Skeletal muscle tissue (tissue), 4 donors: ENCODE measurements around the gene SIPA1L3. TPM values are rescaled to one million over a fixed set of nuclear protein-coding genes. Genes with fewer than 3 reads are reported as not detected.
A peak's percentile ranks its signal among the peaks of the same experiment; 100 is the strongest.

Experiments
- H3K27ac ChIP-seq: one replicate; pipeline ENCODE4 v1.7.0; 2013; ENCODE audit warnings: mild to moderate bottlenecking, low read depth, low read length, inconsistent platforms
- H3K27me3 ChIP-seq, 3 donors: one replicate each; pipeline ENCODE4 v1.7.0; 2013; ENCODE audit warnings: low read length in 3 of 3; ENCODE audit not compliant: control insufficient read depth in 3 of 3, insufficient read depth in 3 of 3
- H3K36me3 ChIP-seq, 3 donors: one replicate each; pipeline ENCODE4 v1.7.0; 2013; ENCODE audit warnings: low read length in 3 of 3; ENCODE audit not compliant: control insufficient read depth in 3 of 3, insufficient read depth in 3 of 3
- H3K4me1 ChIP-seq, 3 donors: one replicate each; pipeline ENCODE4 v1.7.0; 2013; ENCODE audit warnings: low read length in 3 of 3, mild to moderate bottlenecking in 3 of 3; ENCODE audit not compliant: control insufficient read depth in 3 of 3, insufficient read depth in 3 of 3
- H3K4me3 ChIP-seq, 3 donors: one replicate each; pipeline ENCODE4 v1.7.0; 2013; ENCODE audit warnings: low read length in 3 of 3
- H3K9ac ChIP-seq, 3 donors: one replicate each; pipeline ENCODE4 v1.7.0; 2013; ENCODE audit warnings: low read length in 3 of 3, mild to moderate bottlenecking in 3 of 3, moderate library complexity in 2 of 3, low read depth in 1 of 3
- H3K9me3 ChIP-seq, 3 donors: one replicate each; pipeline ENCODE4 v1.7.0; 2013; ENCODE audit warnings: low read length in 3 of 3; ENCODE audit not compliant: control insufficient read depth in 3 of 3
- total RNA-seq: library from RNA; depleted of rRNA; stranded (reverse); fragments of >200 nt; gene quantifications from one replicate; pipeline ENCODE4 v1.2.3, GENCODE V29; 2014
- donor health status: Osteomylitis.

Gene SIPA1L3
- total RNA-seq, 1 donor from 2014 or later, result 3.7 TPM

DNA sequence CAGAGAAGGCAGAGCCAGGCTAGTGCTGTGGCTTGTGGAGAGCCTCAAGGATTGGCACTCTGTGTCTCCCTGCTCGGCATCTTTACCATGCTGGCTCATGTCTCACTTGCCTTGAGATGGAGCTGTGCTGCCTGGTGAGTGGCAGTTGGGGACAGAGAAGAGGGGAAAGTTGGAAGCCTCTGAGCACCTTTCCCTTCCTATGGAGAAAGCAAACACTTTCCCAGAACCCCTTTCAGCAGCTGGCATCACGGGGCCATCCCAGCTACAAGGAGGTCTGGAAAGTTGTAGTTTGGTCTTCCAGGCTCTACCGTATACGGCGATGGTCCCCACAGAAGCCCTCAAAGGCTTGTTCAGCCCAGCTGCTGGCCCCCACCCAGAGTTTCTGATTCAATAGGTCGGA is 258.3 kb downstream of the SIPA1L3 start:
- Histone ChIP-seq H3K27ac (no peak overlapping the region), H3K4me1 (no peaks in the 10 kb centered on the region), H3K36me3 (peaks cover 22 to 36% (median 25%) of the 10 kb centered on the region in 3 donors), H3K9ac (no peak overlapping the region), H3K27me3 (no peaks in the 10 kb centered on the region), H3K9me3 (peaks cover 6 to 9% (median 8%) of the 10 kb centered on the region in 3 donors), H3K4me3 (no peak overlapping the region)

DNA sequence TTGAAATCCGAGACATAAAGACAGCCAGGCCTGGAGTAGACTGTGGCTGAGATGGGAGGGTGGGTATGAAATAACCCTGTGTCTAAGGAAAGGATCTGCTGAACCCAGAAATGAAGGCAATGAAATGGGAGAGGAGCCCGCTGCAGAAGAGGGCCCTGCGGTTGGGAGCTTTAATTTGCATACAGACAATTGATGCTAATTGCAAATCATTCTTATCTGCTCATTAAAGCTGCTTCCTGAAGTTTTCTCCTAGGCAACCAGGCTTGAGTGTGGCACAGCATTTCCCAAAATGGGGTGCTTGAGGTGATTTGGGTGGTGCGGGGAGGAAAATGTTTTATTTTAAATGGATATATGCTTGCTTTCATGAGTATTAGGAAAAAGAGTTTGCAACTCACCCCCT is 261.6 kb downstream of the SIPA1L3 start:
- peaks cover 11 to 18% (median 18%) of the 10 kb centered on the region in 3 donors for H3K4me1 ChIP-seq
- no peaks in the 10 kb centered on the region for H3K9me3 ChIP-seq
- peaks cover 12 to 21% (median 13%) of the 10 kb centered on the region in 3 donors for H3K36me3 ChIP-seq
- no peaks in the 10 kb centered on the region for H3K27me3 ChIP-seq
- no peak overlapping the region for H3K9ac ChIP-seq
- H3K27ac ChIP-seq, result no peak overlapping the region
- no peak overlapping the region for H3K4me3 ChIP-seq

DNA sequence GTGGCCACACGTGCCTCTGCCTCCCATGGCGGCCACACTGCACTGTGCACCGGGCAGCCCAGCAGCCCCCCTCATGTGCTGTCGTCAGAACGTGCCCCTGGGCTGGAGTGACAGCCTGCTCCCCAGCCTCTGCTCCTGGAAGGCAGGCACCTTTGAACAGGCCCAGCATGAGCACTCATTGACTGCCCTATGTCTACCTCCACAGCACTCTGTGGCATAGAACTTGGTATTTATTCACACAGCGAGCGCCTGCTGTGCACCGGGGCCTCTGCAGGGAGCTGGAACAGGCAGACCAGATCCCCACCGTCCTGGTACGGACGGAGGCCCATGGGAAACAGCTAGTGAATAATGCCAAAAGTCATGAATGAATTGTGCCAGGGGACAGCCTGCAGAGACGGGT is 263.3 kb downstream of the SIPA1L3 start:
- H3K36me3 ChIP-seq, result peaks cover 3 to 5% (median 3%) of the 10 kb centered on the region in 3 donors
- peaks cover 18 to 31% (median 29%) of the 10 kb centered on the region in 3 donors for H3K4me1 ChIP-seq
- no peak overlapping the region for H3K27ac ChIP-seq
- H3K27me3 ChIP-seq, result no peaks in the 10 kb centered on the region
- no peak overlapping the region for H3K4me3 ChIP-seq
- H3K9me3 ChIP-seq, result no peaks in the 10 kb centered on the region
- peak overlapping the region in 1 of 3 donors; percentile 40 for H3K9ac ChIP-seq

DNA sequence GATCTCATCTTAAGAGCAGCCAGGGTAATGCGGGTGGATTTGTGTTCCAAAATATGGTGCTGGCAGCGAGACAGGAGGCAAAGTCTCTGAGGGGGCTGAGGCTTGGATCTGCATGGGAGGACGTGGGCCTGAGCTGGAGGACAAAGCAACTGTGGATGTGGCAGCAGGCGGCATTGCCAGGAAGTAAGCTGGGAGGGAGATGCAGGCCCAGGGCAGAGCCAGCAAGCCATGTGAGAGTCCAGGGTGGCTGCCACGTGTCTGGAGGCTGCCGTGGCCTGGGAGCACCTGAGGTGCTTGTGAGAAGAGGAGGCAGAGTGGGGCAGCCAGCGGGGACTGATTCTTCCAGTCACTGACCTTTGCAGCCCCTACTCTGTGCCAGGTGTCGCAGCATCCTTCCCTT is 265.0 kb downstream of the SIPA1L3 start:
- Histone ChIP-seq H3K27me3 (no peaks in the 10 kb centered on the region), H3K9ac (peak overlapping the region in 2 of 3 donors; percentile 65 to 79), H3K4me1 (peaks cover 18 to 33% (median 31%) of the 10 kb centered on the region in 3 donors), H3K36me3 (peaks cover 0 to 4% (median 2%) of the 10 kb centered on the region in 3 donors), H3K4me3 (peak overlapping the region in 1 of 3 donors; percentile 3), H3K9me3 (no peaks in the 10 kb centered on the region), H3K27ac (peak overlapping the region; percentile 96)

DNA sequence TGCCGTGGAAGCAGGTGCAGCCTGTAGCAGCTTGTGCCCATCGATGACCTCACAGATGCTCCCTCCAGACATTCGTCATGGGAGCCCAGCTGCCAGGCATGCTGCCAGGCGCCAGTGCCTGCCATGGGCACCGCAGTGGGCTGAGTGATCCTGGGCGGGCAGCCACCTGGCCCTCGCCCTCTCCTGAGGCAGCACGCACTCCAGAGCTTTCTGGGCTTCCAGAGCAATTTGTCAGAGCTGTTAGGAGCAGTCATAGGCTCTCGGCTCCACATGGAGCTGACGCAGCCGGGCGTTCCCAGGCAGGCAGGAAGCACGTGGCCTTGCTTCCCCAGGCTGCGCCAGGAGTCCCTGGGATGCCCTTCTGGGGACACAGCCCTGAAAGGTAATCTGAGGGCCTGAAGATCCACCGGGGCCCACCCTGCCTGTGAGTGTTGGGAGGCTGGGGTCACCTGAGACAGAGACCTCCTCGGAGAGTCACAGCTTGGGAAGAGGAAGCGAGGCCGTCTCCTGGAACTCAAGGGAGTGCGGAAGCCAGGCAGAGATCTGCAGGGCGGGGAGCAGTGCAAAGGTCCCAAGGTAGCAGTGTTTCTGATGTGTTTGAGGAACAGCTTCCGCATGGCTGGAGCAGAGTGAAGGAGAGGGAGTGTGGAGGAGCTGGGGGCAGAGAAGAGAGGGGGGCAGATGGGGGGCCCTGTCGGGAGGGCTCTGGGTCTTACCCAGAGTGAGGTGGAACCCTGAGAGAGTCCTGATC is 266.5 kb downstream of the SIPA1L3 start:
- Histone ChIP-seq H3K9ac (peak overlapping the region; percentile 38 to 90 (median 68)), H3K4me1 (peaks cover 18 to 35% (median 31%) of the 10 kb centered on the region in 3 donors), H3K36me3 (peaks cover 0 to 6% (median 2%) of the 10 kb centered on the region in 3 donors), H3K27me3 (no peaks in the 10 kb centered on the region), H3K4me3 (peak overlapping the region in 2 of 3 donors; percentile 60 to 84), H3K27ac (peak overlapping the region; percentile 96), H3K9me3 (no peaks in the 10 kb centered on the region)

DNA sequence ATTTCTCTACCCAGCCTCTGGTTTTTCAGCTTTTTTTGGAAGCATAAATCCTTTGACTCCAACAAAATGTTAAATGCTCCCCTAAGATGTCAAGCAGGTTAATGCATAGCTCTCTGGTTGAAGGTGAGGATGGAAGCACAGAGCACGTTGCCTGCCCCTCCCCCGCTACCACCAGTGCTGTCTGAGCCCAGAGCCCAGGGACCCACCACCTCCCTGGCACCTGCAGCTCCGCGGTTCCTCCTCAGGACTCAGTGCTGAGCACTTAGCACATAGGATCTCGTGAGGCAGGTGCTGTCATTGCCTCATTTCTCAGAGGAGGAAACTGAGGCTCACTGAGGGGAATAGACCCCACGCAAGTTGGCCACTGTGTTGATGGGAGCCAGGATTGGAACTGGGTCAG is 268.4 kb downstream of the SIPA1L3 start:
- Histone ChIP-seq H3K36me3 (peaks cover 0 to 8% (median 0%) of the 10 kb centered on the region in 3 donors), H3K27ac (no peak overlapping the region), H3K9ac (peak overlapping the region in 1 of 3 donors; percentile 64), H3K4me3 (peak overlapping the region in 1 of 3 donors; percentile 84), H3K27me3 (no peaks in the 10 kb centered on the region), H3K4me1 (peaks cover 18 to 35% (median 31%) of the 10 kb centered on the region in 3 donors), H3K9me3 (no peaks in the 10 kb centered on the region)

DNA sequence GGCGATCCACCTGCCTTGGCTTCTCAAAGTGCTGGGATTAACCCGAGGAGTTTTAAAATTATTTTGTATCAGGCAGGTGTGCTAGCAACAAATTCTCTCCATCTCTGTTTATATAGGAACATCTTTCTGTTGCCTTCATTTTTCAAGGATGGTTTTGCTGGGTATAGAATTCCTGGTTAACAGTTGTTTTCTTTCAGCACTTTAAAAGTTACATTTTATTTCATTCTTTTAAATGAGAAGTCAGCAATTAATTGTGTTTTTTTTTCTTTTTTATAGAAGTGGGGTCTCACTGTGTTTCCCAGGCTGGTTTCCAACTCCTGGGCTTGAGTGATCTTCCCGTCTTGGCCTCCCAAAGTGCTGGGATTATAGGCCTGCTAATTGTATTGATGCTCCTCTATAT is 273.1 kb downstream of the SIPA1L3 start:
- Histone ChIP-seq H3K9ac (no peak overlapping the region), H3K36me3 (peaks cover 5 to 24% (median 11%) of the 10 kb centered on the region in 3 donors), H3K4me3 (no peak overlapping the region), H3K27ac (no peak overlapping the region), H3K9me3 (no peaks in the 10 kb centered on the region), H3K4me1 (peaks cover 0 to 21% (median 2%) of the 10 kb centered on the region in 3 donors), H3K27me3 (no peaks in the 10 kb centered on the region)

DNA sequence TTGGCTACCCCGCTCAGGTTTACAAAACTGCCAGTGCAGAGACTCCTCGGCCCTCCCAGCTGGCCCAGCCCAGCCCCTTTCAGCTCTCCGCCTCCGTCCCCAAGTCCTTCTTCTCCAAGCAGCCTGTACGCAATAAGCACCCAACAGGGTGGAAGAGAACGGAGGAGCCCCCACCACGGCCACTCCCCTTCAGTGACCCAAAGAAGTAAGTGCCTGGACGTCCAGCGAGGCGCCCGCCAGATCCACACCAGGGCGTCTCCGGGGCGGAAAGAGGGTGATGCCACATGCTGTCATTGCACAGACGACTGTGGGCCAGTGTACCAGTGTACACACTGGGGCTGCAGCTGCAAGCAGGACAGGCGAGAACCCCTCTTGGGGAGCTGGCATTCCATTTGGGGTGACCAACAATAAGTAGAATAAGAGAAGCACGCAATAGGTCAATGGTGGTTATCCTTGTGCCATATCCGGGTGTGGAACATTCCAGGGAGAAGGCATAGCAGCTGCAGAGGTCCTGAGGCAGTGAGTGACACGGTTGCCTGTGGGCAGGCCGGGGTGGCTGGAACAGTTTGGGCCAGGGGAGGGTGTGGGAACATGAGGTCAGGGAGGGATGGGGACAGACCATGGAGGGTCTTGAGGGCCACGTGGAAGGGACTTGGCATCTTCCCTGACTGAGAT is 275.7 kb downstream of the SIPA1L3 start:
- H3K36me3 ChIP-seq, result peaks cover 7 to 25% (median 11%) of the 10 kb centered on the region in 3 donors
- peak overlapping the region in 1 of 3 donors; percentile 64 for H3K9ac ChIP-seq
- no peaks in the 10 kb centered on the region for H3K27me3 ChIP-seq
- H3K4me1 ChIP-seq, result peaks cover 0 to 18% (median 0%) of the 10 kb centered on the region in 3 donors
- H3K27ac ChIP-seq, result no peak overlapping the region
- H3K4me3 ChIP-seq, result peak overlapping the region in 2 of 3 donors; percentile 23 to 56
- H3K9me3 ChIP-seq, result no peaks in the 10 kb centered on the region

DNA sequence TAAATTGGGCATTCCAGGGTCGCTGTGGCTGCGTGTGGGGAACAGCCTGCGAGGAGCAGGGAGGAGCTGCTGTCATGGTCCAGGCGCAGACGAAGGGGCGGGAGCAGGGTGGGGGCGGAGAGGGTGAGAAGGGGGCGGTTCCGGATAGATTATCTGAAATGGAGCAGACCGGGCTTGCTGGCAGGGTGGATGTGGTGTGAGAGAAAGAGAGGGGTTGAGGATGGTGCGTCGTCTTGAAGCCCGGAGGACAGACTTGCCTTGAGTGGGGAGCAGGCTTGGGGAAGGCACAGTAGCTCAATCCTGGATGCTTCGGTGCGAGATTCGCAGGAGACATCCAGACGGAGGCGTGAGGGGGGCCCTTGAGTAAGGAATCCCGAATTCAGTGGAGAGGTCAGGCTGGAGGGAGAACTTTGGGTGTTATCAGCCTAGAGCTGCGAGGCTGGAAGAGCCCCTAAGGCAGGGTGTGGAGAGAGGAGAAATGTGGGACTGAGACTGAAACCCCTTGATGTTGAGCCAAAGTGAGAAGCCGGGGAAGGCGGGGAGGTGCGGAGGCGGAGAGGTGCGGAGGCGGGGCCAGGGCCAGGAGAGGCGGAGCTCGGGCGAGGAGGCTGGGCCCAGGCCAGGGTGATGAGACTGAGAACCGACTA is 276.4 kb downstream of the SIPA1L3 start:
- Histone ChIP-seq H3K27me3 (no peaks in the 10 kb centered on the region), H3K27ac (peak overlapping the region; percentile 51), H3K4me3 (peak overlapping the region; percentile 40 to 60 (median 56)), H3K9me3 (no peaks in the 10 kb centered on the region), H3K36me3 (peaks cover 7 to 25% (median 11%) of the 10 kb centered on the region in 3 donors), H3K9ac (peak overlapping the region in 1 of 3 donors; percentile 70), H3K4me1 (peaks cover 0 to 16% (median 0%) of the 10 kb centered on the region in 3 donors)
